ENCODE data around the gene LECT2.

Gene LECT2
- 0 reads per million in 4 donors for total RNA-seq

- DNase-seq, result no peak
Observed at GRCh38 chr5:135954899-135955298, at the start of gene LECT2. Gene LECT2 (minus strand): TSS chr5:135954983. CDS start chr5:135954833, 150 bp downstream.

DNA sequence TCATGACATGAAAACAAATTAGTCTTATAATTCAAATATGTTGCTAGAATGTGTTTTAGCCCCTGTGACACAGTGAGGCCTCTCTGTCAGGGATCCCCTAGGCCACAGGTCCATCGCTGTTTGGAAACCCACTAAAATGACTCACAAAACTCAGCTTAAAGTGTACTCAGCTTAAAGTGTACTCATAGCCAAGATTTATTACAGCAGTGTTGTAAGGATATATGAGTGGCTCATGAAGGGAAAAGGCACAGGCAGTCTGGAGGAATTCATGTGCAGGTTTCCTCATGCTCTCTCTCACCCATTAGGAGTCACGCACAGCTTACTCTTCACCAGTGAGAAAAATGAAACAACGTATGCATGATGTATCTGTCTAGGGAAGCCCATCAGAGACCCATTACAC lies 49.7 kb upstream of the LECT2 start:
- DNase-seq, result no peak

- no peak for DNase-seq
Observed at GRCh38 chr5:136001466-136001981, 46.7 kb upstream of the LECT2 start.

DNA sequence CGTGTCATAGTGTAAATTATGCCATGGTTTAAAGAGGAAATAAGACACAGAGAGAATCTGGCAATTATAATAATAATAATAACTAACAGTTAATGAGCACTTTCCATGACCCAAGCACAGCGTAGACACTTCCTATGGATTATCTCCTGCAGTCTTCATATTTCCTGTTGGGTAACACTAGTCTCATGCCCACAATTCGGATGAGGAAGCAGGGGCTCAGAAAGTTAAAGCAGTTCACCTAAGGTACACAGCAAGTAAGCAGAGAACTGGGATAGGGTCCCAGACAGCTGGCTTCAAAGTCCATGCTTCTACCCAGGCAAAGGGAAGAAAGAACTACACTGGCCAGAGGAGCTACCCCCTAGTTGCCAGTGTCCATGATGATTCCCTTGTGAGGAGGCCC lies 46.1 kb upstream of the LECT2 start:
- DNase-seq, result no peak

GRCh38 chr5:136000147-136000546 lies 45.4 kb upstream of the LECT2 start:
- no peak for DNase-seq

DNA sequence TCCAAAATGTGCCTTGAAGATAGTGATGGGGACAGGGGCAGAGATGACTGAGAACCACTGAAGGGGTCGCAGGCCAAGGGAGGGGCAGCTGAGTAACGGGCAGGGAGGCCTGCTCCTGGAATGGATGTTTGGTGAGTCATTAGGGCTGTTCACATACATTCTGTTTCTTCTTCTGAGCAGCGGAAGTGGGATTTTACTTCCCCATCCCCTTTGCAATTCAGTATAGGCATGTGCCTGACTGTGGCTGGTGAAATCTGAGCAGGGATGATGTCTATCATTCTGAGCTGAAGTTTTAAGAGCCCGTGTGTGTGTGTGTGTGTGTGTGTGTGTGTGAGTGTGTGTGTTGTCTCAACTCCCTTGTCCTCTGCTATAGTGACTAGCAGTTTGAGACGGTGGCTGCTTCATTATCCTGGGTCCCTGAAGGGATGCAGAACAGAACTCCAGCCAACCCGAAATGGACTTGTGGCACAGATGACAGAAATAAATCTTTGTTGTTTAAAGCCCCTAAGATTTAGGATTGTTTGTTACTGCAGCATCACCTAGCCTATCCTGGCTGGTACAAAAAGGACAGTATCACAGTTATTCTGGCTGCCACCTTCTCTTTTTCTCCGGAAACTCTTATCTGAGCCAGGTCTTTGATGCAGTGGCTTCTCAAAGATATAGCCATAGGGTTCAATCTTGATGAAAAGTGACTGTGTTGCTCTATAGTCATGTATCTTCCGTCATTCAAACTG lies 44.8 kb upstream of the LECT2 start:
- no peak for DNase-seq

GRCh38 chr5:135998889-135999288 lies 44.1 kb upstream of the LECT2 start:
- no peak for DNase-seq

- DNase-seq, result no peak
Observed at GRCh38 chr5:135997673-135998335, 43.0 kb upstream of the LECT2 start.

DNA sequence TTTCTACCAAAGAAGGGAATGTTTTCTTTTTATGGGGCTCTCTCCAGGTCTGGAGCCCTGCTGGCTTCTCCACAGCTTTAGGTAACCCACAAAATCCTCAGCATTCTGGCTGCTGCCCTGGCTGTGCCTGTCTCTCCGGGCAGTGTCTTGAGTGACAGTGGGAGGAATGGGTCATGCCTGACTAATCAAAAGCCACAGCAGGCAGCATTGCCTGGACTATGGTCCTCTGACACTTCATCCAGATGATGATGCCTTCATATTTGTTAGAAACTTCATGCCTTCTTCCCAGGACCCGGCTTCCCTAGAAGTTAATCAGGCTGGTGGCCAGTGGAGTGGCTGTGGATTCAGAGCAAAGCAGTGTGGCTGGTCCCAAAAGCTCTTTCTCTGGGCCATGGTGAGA lies 41.8 kb upstream of the LECT2 start:
- DNase-seq, result no peak

DNA sequence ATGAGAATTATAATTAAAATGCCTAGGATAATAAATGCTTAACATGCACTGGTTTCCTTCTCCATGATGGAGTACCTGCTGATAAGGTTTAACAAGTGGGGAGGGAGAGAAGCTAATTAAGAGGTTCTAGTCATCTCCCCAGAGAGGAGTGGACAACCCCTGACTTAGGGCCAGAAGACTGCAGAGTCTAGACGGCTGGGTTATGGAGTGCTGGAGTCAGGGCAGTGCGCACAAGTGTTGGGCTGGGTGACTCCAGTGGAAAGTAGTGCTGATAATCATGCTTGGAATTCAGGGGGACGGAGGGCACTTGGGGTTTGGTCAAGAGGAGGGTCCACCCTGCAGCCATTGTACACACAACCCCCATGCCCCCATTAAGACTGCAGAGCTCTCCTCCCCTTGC lies 41.2 kb upstream of the LECT2 start:
- DNase-seq, result no peak

DNA sequence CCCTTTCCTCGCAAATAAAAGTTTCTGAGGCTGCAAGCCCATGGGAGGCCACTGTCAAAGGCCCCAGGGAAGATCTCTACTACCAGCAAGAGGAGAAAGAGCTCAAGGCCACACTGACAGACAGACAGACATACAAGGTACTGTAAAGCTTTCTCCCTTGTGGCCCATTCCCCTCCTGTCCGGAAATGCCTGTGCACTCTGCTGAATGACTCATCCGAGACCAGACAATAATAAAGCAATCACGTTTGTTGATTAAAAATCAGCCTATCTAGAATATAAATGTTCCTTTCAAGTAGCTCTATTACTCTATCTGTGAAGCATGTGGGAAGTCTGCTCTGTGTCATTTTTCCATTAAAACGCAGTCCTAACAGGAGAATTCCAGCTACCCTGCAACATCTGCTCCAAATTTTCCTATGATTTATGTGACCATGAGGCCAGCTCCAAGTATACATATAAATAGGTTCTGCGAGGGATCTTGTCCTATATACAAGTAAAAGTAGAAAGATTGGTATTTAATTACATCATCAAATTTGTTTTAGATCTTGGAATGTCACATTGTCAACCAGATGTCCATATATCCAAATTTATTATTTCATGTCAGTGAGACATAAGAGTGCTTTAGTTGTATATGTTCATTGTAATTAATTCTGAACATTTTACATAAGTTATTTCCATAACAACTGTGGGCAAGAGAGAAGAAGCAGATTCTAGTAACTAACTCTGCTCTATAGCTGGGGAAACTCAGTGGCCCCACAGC lies 39.3 kb upstream of the LECT2 start:
- no peak for DNase-seq

- no peak for DNase-seq
Observed at GRCh38 chr5:135993335-135993879, 38.6 kb upstream of the LECT2 start.

DNA sequence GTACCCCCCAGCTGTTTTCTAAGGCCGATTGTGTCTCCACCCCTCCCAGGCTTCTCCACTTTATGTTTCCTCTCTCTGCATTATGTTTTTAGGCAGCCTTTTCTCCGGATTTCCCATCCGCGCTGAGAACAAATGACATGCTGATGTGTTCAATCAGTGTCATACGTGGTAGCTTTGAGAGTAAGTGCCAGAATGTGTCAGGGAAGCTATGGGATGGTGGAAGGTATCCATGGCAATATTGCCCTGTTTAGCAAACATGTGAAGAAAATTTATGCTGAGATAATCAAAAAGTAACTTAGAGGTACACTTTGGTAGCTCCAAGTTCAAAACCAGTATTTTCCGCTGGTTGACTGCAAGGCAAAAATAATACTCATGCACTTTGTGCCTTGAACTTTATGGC lies 36.6 kb upstream of the LECT2 start:
- DNase-seq, result no peak

- DNase-seq, result no peak
Observed at GRCh38 chr5:135990528-135991255, 35.9 kb upstream of the LECT2 start.

GRCh38 chr5:135989686-135990085 lies 34.9 kb upstream of the LECT2 start:
- no peak for DNase-seq

- DNase-seq, result no peak
Observed at GRCh38 chr5:135988546-135988945, 33.8 kb upstream of the LECT2 start.

DNA sequence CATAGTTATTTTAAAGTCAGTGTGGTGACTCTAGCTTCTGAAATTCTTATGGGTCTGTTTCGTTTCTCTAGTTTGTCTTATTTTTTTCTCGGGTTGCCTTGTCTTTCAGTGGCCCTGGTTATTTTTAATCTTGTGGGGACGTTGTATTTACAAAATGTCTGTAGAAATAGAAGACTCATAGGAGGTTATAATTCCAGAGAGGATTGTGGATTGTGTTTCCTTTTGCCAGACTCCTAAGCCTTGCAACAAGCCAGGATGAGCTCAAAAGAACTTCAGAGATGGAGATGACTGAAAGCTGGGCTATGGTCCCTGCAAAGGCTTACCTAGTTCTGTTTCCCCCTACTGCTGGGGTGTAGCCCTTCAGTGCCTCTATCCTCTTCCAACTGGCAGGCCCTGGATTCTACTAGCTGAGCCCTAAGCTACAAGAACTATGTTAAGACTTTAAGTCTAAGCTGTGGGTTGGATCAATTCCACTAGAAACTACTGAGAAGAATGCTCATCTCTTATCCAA lies 32.2 kb upstream of the LECT2 start:
- DNase-seq, result no peak

DNA sequence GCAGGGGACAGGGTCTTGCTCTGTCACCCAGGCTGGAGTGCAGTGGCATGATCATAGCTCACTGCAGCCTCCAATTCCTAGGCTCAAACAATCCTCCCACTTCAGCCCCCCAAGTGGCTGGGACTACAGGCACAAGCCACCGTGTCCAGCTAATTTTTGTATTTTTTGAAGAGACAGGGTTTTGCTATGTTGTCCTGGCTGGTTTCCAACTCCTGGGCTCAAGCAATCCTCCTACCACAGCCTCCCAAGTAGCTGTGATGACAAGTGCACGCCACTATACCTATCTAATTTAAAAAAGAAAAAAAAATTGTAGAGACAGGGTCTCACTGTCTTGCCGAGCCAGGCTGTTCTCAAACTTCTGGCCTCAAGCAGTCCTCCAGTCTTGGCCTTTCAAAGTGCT lies 31.6 kb upstream of the LECT2 start:
- no peak for DNase-seq

GRCh38 chr5:135985951-135986350 lies 31.2 kb upstream of the LECT2 start:
- no peak for DNase-seq

DNA sequence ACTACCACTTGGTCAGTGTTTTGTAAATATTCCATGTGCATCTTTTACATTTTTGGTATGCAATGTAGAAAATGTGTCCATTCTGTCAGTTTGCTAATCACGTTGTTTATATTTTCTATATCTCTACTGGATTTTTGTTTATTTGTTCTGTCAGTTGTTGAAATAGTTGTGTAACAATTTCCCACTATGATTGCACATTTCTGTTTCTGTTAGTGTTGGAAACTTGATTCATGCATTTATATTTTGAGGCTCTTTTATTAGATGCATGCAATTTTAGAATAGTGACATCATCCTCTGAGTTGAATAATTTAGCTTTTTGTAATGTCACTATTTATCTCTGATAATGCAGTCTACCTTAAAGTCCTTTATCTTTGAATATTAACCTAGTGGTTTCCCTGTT lies 25.8 kb upstream of the LECT2 start:
- DNase-seq, result no peak

DNA sequence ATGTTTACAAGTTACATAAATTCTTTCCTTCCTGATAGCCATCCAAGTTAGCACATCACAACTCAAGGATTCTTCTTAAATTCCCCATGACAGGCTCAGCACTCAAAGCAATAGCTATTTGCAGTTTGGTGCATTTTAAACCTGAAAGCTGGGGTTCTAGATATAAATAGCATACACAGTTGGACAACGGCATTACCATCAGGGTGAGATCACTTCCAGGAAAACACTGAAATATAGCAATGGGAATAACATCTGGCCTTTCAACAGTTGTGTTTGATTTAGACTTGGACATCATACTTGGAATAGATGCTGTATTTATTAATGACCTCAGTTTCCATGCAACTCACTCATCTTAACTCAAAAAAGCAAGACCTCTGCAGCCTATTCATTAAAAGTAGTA lies 24.7 kb upstream of the LECT2 start:
- DNase-seq, result no peak

DNA sequence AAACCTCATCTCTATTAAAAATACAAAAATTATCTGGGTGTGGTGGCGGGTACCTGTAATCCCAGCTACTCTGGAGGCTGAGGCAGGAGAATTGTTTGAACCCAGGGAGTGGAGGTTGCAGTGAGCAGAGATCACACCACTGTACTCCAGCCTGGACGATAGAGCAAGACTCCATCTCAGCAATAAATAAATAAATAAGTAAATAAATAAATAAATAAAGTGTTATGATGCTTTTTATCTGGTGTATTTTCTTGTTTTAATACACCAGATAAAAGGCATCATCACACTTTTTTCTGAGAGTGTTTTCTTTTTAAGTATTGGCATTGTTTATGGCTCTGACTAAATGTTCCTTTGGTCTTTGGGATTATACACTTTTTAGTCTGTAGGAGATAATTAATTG lies 24.2 kb upstream of the LECT2 start:
- no peak for DNase-seq
